ENCODE results near the gene STK32C.
A peak's percentile ranks its signal among the peaks of the same experiment; 100 is the strongest.

Gene STK32C

GRCh38 chr10:132247943-132248342 is 59.8 kb downstream of the STK32C start:
- TF ChIP-seq, protein P1, sequence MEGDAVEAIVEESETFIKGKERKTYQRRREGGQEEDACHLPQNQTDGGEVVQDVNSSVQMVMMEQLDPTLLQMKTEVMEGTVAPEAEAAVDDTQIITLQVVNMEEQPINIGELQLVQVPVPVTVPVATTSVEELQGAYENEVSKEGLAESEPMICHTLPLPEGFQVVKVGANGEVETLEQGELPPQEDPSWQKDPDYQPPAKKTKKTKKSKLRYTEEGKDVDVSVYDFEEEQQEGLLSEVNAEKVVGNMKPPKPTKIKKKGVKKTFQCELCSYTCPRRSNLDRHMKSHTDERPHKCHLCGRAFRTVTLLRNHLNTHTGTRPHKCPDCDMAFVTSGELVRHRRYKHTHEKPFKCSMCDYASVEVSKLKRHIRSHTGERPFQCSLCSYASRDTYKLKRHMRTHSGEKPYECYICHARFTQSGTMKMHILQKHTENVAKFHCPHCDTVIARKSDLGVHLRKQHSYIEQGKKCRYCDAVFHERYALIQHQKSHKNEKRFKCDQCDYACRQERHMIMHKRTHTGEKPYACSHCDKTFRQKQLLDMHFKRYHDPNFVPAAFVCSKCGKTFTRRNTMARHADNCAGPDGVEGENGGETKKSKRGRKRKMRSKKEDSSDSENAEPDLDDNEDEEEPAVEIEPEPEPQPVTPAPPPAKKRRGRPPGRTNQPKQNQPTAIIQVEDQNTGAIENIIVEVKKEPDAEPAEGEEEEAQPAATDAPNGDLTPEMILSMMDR (IDR thresholded peaks at IDR 0.05; ENCODE audit: insufficient read depth, missing control alignments), result no peak
- DNase-seq (ENCODE audit: insufficient read length, low spot score), result no peak
- FAIRE-seq, result no peak

- TF ChIP-seq, protein P1 (IDR thresholded peaks at IDR 0.05; ENCODE audit: insufficient read depth, missing control alignments), result no peak
- no peak for FAIRE-seq
These were observed 61.5 kb downstream of the STK32C start for GRCh38 chr10:132246296-132246695.

DNA sequence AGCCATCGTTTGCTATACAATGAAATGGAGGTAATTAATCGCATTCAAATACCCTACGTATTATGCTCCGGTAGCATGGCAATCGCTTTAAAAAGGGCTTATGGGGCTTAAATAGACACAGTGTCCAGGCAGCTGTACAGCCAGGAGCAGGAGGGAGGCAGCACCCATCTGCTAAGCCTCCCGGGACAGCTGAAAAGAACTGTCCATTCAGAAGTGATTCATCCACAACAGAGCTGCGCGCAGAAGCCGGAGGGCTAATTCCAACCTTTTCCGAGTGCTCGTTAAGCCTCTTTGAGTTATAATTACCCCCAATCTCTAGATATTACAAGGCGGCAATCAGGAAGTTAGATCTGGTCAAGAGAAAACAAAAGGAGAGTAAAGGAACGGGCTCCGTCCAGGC is 62.7 kb downstream of the STK32C start:
- TF ChIP-seq, protein P1 (IDR thresholded peaks at IDR 0.05; ENCODE audit: insufficient read depth, missing control alignments), result no peak
- DNase-seq (ENCODE audit: insufficient read length, low spot score), result peak; percentile 62

More at GRCh38 chr10:132246296-132246695, 61.5 kb downstream of the STK32C start:
- DNase-seq (ENCODE audit: insufficient read length, low spot score), result no peak

GRCh38 chr10:132243626-132244025 is 64.1 kb downstream of the STK32C start:
- TF ChIP-seq, protein P1 (IDR thresholded peaks at IDR 0.05; ENCODE audit: insufficient read depth, missing control alignments), result no peak
- no peak for FAIRE-seq
- no peak for DNase-seq (ENCODE audit: insufficient read length, low spot score)

More for the DNA sequence above, 62.7 kb downstream of the STK32C start:
- FAIRE-seq, result no peak

- TF ChIP-seq, protein P1 (IDR thresholded peaks at IDR 0.05; ENCODE audit: insufficient read depth, missing control alignments), result no peak
- FAIRE-seq (no peak), DNase-seq (ENCODE audit: insufficient read length, low spot score) (no peak)
These were observed 64.6 kb downstream of the STK32C start for GRCh38 chr10:132243141-132243540.

- TF ChIP-seq, protein P1 (IDR thresholded peaks at IDR 0.05; ENCODE audit: insufficient read depth, missing control alignments), result no peak
- FAIRE-seq, result no peak
- DNase-seq (ENCODE audit: insufficient read length, low spot score), result no peak
These were observed 65.5 kb downstream of the STK32C start for GRCh38 chr10:132242103-132242840.

- DNase-seq (ENCODE audit: insufficient read length, low spot score), result no peak
- no peak for FAIRE-seq
- TF ChIP-seq, protein P1 (IDR thresholded peaks at IDR 0.05; ENCODE audit: insufficient read depth, missing control alignments), result no peak
These were observed 66.3 kb downstream of the STK32C start for GRCh38 chr10:132241496-132241895.
